NCI-H2107 treated with DMSO at 0.1 percent for 48 hours (cell line): ENCODE results near the gene AP3D1.
A peak's percentile ranks its signal among the peaks of the same experiment; 100 is the strongest.
"Not testable (repeated sequence)": the region's sequence is repeated elsewhere in the genome, so short reads cannot be mapped to it uniquely, and the experiment has no call there.

Source experiments
- DNase-seq: peaks from one replicate; lab custom pipeline; 2025; ENCODE audit not compliant: unreplicated experiment; lab: John Stamatoyannopoulos, UW

AP3D1 gene

GRCh38 chr19:2154587-2155075 is 3.3 kb upstream of the AP3D1 start:
- no peak for DNase-seq

DNA sequence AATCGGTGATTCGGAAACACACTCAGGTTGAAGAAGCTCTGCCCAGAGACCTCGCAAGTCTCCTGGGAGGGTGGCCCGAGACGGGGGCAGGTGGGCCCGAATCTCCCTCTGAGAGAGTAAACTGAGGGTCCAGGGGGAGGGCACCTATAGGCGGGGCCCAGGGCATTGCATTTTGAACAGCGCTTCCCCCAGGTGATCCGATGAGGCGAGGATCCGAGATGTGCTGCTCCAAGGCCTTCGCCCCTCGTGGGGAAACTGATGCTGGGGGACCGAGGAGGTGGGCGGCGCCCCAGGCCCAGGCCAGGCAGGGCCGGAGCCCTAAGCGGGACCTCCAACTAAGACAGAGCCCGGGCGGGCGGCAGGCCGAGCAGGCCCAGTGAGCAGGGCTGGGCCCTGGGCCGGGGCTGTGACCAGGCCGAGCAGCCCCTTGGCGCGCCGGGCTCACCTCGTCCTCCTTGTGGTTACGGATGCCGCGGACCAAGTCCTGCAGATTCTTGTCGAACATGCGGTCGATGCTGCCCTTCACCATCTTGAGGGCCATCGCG is 500 bp downstream of the AP3D1 start:
- no peak for DNase-seq

GRCh38 chr19:2149980-2150793 is 1.2 kb downstream of the AP3D1 start:
- DNase-seq, result no peak

GRCh38 chr19:2148482-2149135 is 2.8 kb downstream of the AP3D1 start:
- DNase-seq, result no peak

- DNase-seq, result no peak
These were observed 5.5 kb downstream of the AP3D1 start for GRCh38 chr19:2145831-2146241.

- no peak for DNase-seq
These were observed 7.2 kb downstream of the AP3D1 start for GRCh38 chr19:2144190-2144589.

DNA sequence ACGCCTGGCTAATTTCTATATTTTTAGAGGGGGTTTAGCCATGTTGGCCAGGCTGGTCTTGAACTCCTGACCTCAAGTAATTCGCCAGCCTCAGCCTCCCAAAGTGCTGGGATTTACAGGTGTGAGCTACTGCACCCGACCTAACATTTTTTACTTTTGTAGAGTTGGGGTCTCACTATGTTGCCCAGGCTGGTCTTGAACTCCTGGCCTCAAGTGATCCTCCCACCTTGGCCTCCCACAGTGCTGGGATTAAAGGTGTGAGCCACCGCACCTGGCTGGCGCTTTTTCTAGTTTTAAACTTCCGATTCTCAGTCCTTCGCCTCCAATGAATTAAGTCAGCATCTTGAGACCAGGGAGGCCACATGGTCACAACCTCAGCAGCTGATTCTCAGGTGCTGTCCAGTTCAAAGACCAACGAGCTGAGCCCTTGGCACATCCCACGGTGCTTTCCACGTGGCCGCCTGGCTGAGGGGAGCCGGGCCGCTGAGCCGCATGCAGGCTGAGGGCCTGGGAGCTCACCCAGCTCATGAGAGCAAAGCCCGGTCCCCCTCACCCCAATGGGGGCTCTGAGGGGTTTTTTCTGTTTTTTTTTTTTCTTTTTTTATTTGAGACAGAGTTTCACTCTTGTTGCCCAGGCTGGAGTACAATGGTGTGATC is 9.1 kb downstream of the AP3D1 start:
- no peak for DNase-seq

- peak; percentile 71 for DNase-seq
These were observed 11.2 kb downstream of the AP3D1 start for GRCh38 chr19:2140138-2140569.

DNA sequence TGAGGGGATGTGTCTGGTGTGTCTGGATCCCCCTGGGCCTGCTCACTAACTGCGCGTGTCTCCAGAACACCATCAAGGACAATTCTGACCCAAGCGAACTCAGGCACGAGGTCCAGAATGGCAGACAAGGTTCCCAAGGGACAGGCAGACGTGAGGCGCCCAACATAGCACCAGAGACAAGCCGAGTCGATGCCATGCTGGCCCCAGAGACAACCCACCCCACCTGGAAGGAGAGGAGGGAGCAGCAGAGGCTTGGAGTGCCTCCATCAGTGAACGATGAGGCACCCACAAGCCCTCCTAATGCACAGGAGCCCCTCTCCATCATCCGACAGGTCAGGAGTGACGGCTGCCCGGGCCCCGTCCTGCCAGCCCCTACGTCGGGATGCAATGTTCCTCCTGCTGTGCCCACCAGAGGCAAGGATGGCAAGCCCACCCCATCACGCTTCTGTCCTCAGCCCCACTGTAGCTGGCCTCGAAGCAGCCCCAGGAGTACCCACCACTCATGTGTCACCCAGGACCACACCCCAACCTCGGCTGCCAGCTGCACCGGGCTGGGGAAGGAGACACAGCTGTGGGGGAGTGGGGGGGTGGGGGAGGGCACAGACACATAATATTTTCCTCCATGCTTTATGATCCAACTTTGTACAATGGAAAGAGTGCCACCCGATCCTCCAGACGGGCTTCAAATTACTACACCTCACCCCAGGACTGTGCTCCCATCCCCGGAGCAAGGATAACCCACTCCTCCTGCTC is 11.8 kb downstream of the AP3D1 start:
- peak; percentile 71 for DNase-seq

- DNase-seq, result no peak
These were observed 13.2 kb downstream of the AP3D1 start for GRCh38 chr19:2138061-2138728.

DNA sequence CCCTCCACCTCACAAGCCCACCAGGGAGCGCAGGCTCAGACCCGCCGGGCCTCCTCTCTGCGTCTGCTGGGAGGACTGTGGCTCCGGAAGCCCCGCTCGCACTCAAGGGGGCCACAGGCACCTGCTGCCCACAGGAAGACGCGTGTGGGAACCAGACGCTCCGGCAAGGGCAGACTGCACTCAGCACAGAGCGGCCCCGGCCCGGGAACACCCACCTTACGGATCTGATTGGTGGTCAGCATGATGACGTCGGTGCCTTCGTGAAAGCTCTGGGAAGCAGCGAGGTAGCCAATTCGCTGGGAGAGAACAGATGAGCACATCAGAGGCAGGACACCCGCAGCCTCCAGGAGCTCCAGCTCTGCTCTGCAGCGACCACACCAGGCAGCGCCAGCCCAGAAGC is 14.6 kb downstream of the AP3D1 start:
- DNase-seq, result no peak

DNA sequence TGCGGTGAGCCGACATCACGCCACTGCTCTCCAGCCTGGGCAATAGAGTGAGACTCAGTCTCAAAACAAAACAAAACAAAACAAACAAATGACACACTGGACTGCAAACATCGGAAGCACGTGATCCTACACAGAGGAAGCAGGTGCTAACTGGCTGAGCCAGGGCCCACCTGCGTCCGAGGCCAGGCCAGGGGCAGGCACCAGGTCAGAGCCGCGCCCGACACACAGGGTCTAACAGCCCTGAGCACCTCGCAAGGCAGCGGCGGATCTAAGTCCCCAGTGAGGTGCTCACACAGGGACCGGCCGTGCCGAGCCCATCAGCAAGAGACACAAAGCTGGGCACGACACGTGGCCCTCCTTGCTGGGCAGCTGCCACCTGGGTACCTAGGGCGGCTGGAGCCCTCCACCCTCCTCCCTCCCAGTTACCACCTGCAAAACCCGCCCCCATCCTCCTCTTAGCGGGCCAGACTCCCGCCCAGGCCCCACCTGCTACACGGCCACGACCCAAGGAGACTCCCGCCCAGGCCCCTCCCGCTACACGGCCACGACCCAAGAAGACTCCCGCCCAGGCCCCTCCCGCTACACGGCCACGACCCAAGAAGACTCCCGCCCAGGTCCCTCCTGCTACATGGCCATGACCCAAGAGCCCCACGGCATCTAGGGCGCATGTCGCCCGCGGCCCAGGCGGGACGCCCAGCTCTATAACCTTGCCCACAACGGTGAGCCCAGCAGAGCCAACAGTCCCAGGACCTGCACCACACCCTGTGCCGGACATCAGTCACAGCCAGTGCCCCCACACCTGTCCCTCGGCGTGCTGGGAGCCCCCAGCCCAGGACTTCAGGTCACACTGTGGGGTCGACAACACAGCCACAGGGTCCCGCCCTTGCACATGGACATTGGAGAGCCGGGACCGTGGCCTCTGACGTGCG is 15.6 kb downstream of the AP3D1 start:
- no peak for DNase-seq

GRCh38 chr19:2132731-2133490 is 18.5 kb downstream of the AP3D1 start:
- no peak for DNase-seq

GRCh38 chr19:2132191-2132590 is 19.2 kb downstream of the AP3D1 start:
- no peak for DNase-seq

DNA sequence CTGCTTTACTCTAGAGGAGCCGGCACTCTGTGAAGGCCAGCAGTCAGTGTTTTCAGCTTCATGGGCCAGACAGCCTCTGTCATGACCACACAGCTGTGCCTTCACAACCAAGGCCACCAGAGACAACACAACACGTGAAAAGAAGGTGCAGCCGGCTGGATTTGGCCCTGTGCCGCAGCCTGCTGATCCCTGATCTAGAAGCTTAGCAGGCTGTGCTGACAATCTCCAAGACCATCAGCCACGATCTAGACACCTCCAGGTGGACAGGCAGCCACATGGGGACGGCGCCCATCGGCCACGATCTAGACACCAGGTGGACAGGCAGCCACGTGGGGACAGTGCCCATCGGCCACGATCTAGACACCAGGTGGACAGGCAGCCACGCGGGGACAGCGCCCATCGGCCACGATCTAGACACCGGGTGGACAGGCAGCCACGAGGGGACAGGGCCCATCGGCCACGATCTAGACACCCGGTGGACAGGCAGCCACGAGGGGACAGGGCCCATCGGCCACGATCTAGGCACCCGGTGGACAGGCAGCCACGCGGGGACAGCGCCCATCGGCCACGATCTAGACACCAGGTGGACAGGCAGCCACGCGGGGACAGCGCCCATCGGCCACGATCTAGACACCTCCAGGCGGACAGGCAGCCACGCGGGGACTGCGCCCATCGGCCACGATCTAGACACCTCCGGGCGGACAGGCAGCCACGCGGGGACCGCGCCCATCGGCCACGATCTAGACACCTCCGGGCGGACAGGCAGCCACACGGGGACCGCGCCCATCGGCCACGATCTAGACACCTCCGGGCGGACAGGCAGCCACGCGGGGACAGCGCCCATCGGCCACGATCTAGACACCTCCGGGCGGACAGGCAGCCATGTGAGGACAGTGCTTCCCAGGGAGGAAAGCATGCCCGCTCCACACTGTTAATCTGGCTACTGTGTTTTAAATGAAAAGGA is 20.1 kb downstream of the AP3D1 start:
- not testable (repeated sequence) for DNase-seq

DNA sequence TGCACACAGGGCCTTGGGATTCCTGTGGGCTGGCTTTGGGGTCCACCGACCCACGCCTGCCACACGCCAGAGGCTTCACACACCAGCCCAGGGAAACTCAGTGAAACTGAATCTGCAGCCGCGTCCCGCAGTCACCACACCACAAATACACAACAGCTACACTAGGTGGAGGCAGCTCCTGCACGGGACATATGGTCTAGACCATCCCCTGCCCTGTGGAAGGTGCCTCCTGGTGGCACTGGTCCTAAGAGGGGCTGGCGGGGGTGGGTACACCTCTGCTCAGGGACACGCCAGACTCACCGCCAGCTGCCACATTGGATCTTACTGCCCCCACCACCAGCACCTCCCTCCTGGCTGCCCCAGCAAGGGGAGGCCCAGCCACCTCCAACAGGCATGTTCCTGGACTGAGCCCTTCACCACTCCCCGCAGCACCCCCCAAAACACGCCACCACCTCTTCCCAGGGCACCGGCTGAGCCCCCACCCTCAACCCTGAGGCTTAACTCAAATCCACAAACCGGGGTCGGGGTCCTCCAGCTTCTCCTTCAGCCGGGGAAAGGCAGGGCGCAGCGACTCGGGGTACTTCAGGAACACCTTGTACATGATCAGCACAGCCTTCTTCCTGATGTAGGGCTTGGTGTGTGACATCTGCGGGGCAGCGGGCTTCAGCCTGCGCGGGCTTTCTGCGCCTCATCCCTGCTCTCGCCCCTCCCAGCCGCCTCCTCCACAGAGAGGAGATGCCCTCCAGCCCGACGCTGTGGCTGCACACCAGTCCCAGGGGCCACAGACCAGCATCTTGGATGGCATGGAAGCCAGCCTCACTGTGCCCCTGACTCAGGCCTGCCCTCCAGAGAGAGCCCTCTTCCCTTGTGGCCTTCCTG is 21.2 kb downstream of the AP3D1 start:
- DNase-seq, result no peak
